HEK293 (cell line): ENCODE measurements around the gene TMEM151A.

ENCODE experiments used
- CTCF ChIA-PET: fragments of 350-600 bp; formaldehyde crosslinking; extraction: SDS; loops from one replicate; lab custom pipeline; 2021; ENCODE audit warnings: antibody characterized with exemption; lab: Yijun Ruan, JAX
- POLR2A ChIA-PET: fragments of 300-600 bp; formaldehyde crosslinking; extraction: SDS; loops from one replicate; lab custom pipeline; 2020; ENCODE audit warnings: antibody characterized with exemption, inconsistent platforms; lab: Yijun Ruan, JAX
- H3K27ac ChIP-seq: fragments of 200-500 bp; sonication (Bioruptor generic); 2 replicates; pipeline ENCODE4 v1.5.1; 2014; ENCODE audit warnings: low read depth, low read length, control low read depth, inconsistent platforms; ENCODE audit errors: extremely low read depth
- H3K36me3 ChIP-seq, 2 experiments: fragments of 200-500 bp in 1 of 2; sonication (Bioruptor generic) in 1 of 2; 1 replicate in 1 of 2; 2 replicates in 1 of 2; pipeline ENCODE4 v1.5.1; 2014 to 2017; ENCODE audit warnings: inconsistent platforms in 2 of 2, low read length in 2 of 2; ENCODE audit not compliant: control insufficient read depth in 2 of 2, insufficient read depth in 1 of 2
- H3K4me1 ChIP-seq: fragments of 200-500 bp; sonication (Bioruptor generic); 2 replicates; pipeline ENCODE4 v1.5.1; 2014; ENCODE audit warnings: mild to moderate bottlenecking, low read length, inconsistent platforms; ENCODE audit not compliant: control insufficient read depth, insufficient read depth
- H3K4me3 ChIP-seq: 2 replicates; pipeline ENCODE4 v1.5.1; 2011; ENCODE audit warnings: low read depth, mild to moderate bottlenecking, control low read depth, low read length, moderate library complexity
- H3K9me3 ChIP-seq: fragments of 200-500 bp; sonication (Bioruptor generic); 2 replicates; pipeline ENCODE4 v1.5.1; 2014; ENCODE audit warnings: low read depth, low read length, inconsistent platforms; ENCODE audit not compliant: control insufficient read depth, insufficient read depth
- BCL11A ChIP-seq: fragments of 450-650 bp; formaldehyde crosslinking; IDR thresholded peaks from 2 replicates; pipeline ENCODE4 v1.5.1; 2016; ENCODE audit warnings: low read depth, missing biosample characterization, missing genetic modification characterization
- EGR2 ChIP-seq: fragments of 450-650 bp; formaldehyde crosslinking; IDR thresholded peaks from 2 replicates; pipeline ENCODE4 v1.5.1; 2016; ENCODE audit warnings: low read depth, missing biosample characterization, missing genetic modification characterization
- SP7 ChIP-seq: fragments of 450-650 bp; formaldehyde crosslinking; IDR thresholded peaks from 2 replicates; pipeline ENCODE4 v1.5.1; 2016; ENCODE audit warnings: missing biosample characterization, missing genetic modification characterization
- YY2 ChIP-seq: fragments of 450-650 bp; formaldehyde crosslinking; IDR thresholded peaks from 2 replicates; pipeline ENCODE4 v1.5.1; 2016; ENCODE audit warnings: missing biosample characterization, missing genetic modification characterization
- ZBTB1 ChIP-seq: fragments of 450-650 bp; formaldehyde crosslinking; IDR thresholded peaks from 2 replicates; pipeline ENCODE4 v1.5.1; 2016; ENCODE audit warnings: missing biosample characterization, missing genetic modification characterization
- ZBTB11 ChIP-seq: fragments of 450-650 bp; formaldehyde crosslinking; conservative IDR thresholded peaks from 2 replicates; pipeline ENCODE4 v1.5.1; 2016; ENCODE audit warnings: low read depth, missing biosample characterization, missing genetic modification characterization
- ZBTB8A ChIP-seq: fragments of 450-650 bp; formaldehyde crosslinking; IDR thresholded peaks from 2 replicates; pipeline ENCODE4 v1.5.1; 2016; ENCODE audit warnings: missing biosample characterization, missing genetic modification characterization
- ZNF133 ChIP-seq: fragments of 450-650 bp; formaldehyde crosslinking; IDR thresholded peaks from 2 replicates; pipeline ENCODE4 v1.5.1; 2016; ENCODE audit warnings: missing biosample characterization, missing genetic modification characterization
- ZNF140 ChIP-seq: fragments of 450-650 bp; formaldehyde crosslinking; IDR thresholded peaks from 2 replicates; pipeline ENCODE4 v1.5.1; 2016; ENCODE audit warnings: missing biosample characterization, missing genetic modification characterization
- ZNF146 ChIP-seq: fragments of 450-650 bp; formaldehyde crosslinking; IDR thresholded peaks from 2 replicates; pipeline ENCODE4 v1.5.1; 2016; ENCODE audit warnings: missing biosample characterization, missing genetic modification characterization
- ZNF155 ChIP-seq: fragments of 450-650 bp; formaldehyde crosslinking; IDR thresholded peaks from 2 replicates; pipeline ENCODE4 v1.5.1; 2016; ENCODE audit warnings: missing biosample characterization, missing genetic modification characterization
- ZNF169 ChIP-seq: fragments of 450-650 bp; formaldehyde crosslinking; IDR thresholded peaks from 2 replicates; pipeline ENCODE4 v1.5.1; 2016; ENCODE audit warnings: missing biosample characterization, missing genetic modification characterization
- ZNF211 ChIP-seq: fragments of 450-650 bp; formaldehyde crosslinking; IDR thresholded peaks from 2 replicates; pipeline ENCODE4 v1.5.1; 2016; ENCODE audit warnings: low read depth, missing biosample characterization, missing genetic modification characterization
- ZNF433 ChIP-seq: fragments of 450-650 bp; formaldehyde crosslinking; IDR thresholded peaks from 2 replicates; pipeline ENCODE4 v1.5.1; 2016; ENCODE audit warnings: missing biosample characterization, missing genetic modification characterization, low read depth
- ZNF501 ChIP-seq: fragments of 450-650 bp; formaldehyde crosslinking; IDR thresholded peaks from 2 replicates; pipeline ENCODE4 v1.5.1; 2016; ENCODE audit warnings: missing biosample characterization, missing genetic modification characterization
- ZNF518A ChIP-seq: fragments of 450-650 bp; formaldehyde crosslinking; conservative IDR thresholded peaks from 2 replicates; pipeline ENCODE4 v1.5.1; 2016; ENCODE audit warnings: low read depth, missing biosample characterization, missing genetic modification characterization
- ZNF530 ChIP-seq: fragments of 450-650 bp; formaldehyde crosslinking; IDR thresholded peaks from 2 replicates; pipeline ENCODE4 v1.5.1; 2016; ENCODE audit warnings: low read depth, missing biosample characterization, missing genetic modification characterization
- ZNF549 ChIP-seq: fragments of 450-650 bp; IDR thresholded peaks from 2 replicates; pipeline ENCODE4 v1.5.1; 2018; ENCODE audit warnings: missing biosample characterization, missing genetic modification characterization, mild to moderate bottlenecking, inconsistent platforms, moderate library complexity
- ZNF654 ChIP-seq: fragments of 450-650 bp; formaldehyde crosslinking; IDR thresholded peaks from 2 replicates; pipeline ENCODE4 v1.5.1; 2016; ENCODE audit warnings: low read depth, missing biosample characterization, missing genetic modification characterization
- ZSCAN30 ChIP-seq: fragments of 450-650 bp; IDR thresholded peaks from 2 replicates; pipeline ENCODE4 v1.5.1; 2018; ENCODE audit warnings: missing biosample characterization, mild to moderate bottlenecking, missing genetic modification characterization, moderate library complexity
- TF ChIP-seq, protein P1 (sequence below): fragments of 450-650 bp; formaldehyde crosslinking; IDR thresholded peaks from 2 replicates; pipeline ENCODE4 v1.5.1; 2016; ENCODE audit warnings: missing biosample characterization, missing genetic modification characterization, borderline replicate concordance

Gene TMEM151A

DNA sequence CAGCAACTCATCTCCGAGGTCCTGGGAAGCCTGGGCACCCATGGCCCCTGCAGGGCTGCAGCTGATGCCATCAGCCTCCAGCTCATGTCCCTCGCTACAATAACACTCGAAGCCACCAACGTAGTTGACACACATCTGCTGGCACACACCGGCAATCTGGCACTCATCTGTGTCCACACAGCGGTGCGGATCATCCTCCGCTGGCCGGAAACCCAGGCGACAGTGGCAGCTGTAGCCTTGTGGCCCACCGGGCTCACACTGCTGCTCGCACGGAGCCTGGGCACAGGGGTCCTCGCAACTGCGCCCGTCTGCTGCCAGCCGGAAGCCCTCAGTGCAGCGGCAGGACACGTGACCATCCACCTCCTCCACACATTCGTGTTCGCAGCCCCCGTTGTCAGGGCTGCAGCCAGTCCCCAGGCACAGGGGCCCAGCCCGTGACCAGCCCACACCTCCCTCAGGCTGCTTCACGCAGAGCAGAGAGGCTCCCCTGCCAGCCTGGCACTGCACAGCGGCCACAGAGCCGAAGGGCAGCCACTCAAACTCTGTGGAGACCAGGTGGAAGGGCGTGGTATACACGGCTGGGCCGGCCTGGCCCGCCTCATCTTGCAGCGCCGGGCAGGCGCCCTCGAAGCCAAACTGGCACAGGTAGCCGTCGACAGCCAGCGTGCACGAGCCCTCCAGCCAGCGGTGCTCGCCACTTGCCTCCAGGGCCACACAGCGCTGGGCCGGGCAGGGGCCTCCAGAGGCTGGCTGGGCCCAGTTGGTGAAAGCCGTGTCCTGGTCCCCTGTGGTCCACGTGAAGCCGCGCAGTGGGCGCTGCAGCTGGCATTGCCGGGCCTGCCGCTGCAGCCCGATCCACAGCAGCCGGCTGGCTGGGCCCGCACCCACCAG lies 24.5 kb downstream of the TMEM151A start:
- TF ChIP-seq EGR2 (tag by site-specific recombination) (no peak), ZNF433 (no peak), ZNF133 (tag by site-specific recombination) (no peak), ZBTB11 (tag by site-specific recombination) (no peak), ZNF146 (tag by site-specific recombination) (no peak), ZNF518A (tag by site-specific recombination) (no peak), ZNF530 (no peak), ZSCAN30 (tag by site-specific recombination) (no peak), ZBTB1 (tag by site-specific recombination) (no peak), ZNF654 (no peak), YY2 (tag by site-specific recombination) (no peak)
- CTCF ChIA-PET, result interaction anchor here (0.6 to 1.1 kb wide), 2 partner anchors 17 to 45 kb away, joined by 3 to 5 read pairs; no protein-coding TSS in a partner anchor
- POLR2A ChIA-PET, result interaction anchor here (0.5 to 1.2 kb wide), 3 partner anchors 20 to 234 kb away, joined by 3 read pairs; partner anchors contain the start of gene RIN1
- no peaks in the 10 kb centered on the region for H3K9me3 ChIP-seq
- no peak overlapping the region for H3K27ac ChIP-seq
- no peaks in the 10 kb centered on the region for H3K4me1 ChIP-seq
- H3K4me3 ChIP-seq, result no peak overlapping the region
- H3K36me3 ChIP-seq, result no peaks in the 10 kb centered on the region

DNA sequence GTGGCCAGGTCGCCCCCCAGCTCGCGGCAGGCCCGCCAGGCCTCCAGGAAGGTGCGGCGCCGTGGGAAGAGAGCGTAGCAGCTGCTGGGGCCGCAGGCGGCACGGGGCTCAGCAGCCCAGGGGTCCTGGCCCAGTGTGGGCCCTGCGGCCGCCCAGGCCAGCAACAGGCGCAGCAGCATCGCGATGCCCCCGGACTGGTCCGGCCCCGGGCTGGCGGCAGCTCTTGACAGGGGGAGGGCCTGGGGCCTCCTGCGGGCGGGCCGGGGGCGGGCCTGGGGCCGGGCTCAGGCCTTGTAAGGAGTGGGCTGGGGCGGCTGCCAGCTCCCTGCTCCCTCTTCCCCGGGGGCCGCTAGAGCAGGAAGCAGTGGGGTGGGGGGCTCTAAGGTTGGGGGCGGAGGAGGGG lies 25.2 kb downstream of the TMEM151A start, which contains the start of gene CD248:
TSS of gene CD248 (minus strand) at position 196 of the 403 bp plus-strand sequence. CDS start at position 179, 17 bp downstream.
- Histone ChIP-seq H3K9me3 (no peaks in the 10 kb centered on the region), H3K27ac (no peak within 1 kb of the TSS), H3K36me3 (no peaks in the 10 kb centered on the region), H3K4me3 (no peak within 1 kb of the TSS), H3K4me1 (no peaks in the 10 kb centered on the region)
- CTCF ChIA-PET, result interaction anchor here (0.7 kb wide), 1 partner anchor 10 kb away, joined by 3 read pairs; no protein-coding TSS in a partner anchor
- POLR2A ChIA-PET, result interaction anchor here (0.6 to 1.2 kb wide), 2 partner anchors 19 to 102 kb away, joined by 3 read pairs; partner anchors contain the start of gene RIN1
- TF ChIP-seq ZBTB8A (tag by site-specific recombination) (no peak), ZNF169 (tag by site-specific recombination) (no peak), ZNF549 (tag by site-specific recombination) (no peak), ZNF211 (tag by site-specific recombination) (no peak), ZNF501 (tag by site-specific recombination) (no peak), ZNF140 (tag by site-specific recombination) (no peak), BCL11A (tag by site-specific recombination) (no peak), ZNF155 (no peak), SP7 (tag by site-specific recombination) (no peak)
- TF ChIP-seq, protein P1, sequence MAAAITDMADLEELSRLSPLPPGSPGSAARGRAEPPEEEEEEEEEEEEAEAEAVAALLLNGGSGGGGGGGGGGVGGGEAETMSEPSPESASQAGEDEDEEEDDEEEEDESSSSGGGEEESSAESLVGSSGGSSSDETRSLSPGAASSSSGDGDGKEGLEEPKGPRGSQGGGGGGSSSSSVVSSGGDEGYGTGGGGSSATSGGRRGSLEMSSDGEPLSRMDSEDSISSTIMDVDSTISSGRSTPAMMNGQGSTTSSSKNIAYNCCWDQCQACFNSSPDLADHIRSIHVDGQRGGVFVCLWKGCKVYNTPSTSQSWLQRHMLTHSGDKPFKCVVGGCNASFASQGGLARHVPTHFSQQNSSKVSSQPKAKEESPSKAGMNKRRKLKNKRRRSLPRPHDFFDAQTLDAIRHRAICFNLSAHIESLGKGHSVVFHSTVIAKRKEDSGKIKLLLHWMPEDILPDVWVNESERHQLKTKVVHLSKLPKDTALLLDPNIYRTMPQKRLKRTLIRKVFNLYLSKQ (tag by site-specific recombination), result no peak
